Measurements from ENCODE around the gene OPCML. TPM values are rescaled to one million over a fixed set of nuclear protein-coding genes. Genes with fewer than 3 reads are reported as not detected.

The OPCML gene
- total RNA-seq, 2 donors from 2014 or later, result 0.34 TPM; not detected in 1

DNA sequence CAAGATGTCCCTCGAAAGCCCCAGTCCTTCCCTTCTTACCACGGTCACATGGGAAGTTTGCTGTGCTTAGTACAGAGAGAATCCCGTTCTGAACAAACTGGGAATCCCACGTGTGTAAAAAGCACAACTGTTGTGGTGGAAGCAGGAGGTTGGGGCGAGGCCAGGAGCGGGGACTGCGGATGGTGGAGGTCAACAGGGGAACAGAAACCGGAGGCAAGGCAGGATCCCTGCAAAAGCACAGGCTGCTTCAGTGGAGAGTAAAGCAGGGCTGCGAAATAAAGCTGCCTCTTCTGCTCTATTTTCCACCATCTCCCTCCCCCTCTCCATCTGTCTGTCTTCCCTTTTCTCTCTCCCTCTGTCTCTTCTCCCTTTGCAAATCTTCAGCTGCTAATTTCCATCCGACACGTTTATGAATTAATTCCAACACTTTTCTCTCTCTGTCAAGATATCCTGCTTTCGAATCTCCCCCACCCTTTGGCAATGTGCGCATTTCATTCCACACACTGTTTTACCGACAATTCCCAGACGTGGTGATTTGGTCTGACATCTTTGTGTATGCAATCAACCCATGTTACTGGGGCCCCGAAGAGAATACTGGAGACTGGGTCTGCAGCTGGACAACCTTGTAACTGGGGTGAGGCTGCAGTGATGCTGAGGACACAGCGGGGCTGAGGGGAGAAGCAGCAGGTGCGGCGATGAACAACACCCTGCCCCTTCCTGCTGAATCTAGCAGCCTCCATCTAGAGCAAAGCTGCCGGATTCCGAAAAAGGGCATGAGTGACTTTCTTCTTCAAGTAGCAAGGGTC is 571.8 kb downstream of the OPCML start:
- Histone ChIP-seq H3K4me3 (no peak overlapping the region), H3K27me3 (replicated peaks; ENCODE audit: insufficient read depth) (peaks cover 1% of the 10 kb centered on the region), H3K4me1 (replicated peaks) (no peaks in the 10 kb centered on the region), H3K9me3 (no peaks in the 10 kb centered on the region), H3K27ac (no peak overlapping the region), H3K36me3 (no peaks in the 10 kb centered on the region)
- WGBS, result 62% methylated on average over 20 of the region's 21 CpGs
- TF ChIP-seq CTCF (IDR thresholded peaks at IDR 0.05) (no peak), POLR2AphosphoS5 (IDR thresholded peaks at IDR 0.05) (no peak), POLR2A (IDR thresholded peaks at IDR 0.05) (no peak)
- intact Hi-C loops (cut with DNase I), result no loop called here
- no peak for DNase-seq (ENCODE audit: low spot score)

GRCh38 chr11:132959693-132960092 is 572.6 kb downstream of the OPCML start:
- H3K4me3 ChIP-seq, result no peak overlapping the region
- no peak for DNase-seq (ENCODE audit: low spot score)
- no peaks in the 10 kb centered on the region for H3K36me3 ChIP-seq
- intact Hi-C loops (cut with DNase I), result no loop called here
- no peaks in the 10 kb centered on the region for H3K4me1 ChIP-seq (replicated peaks)
- whole genome bisulfite sequencing, result 33% methylated on average over 3 of the region's 3 CpGs
- H3K9me3 ChIP-seq, result no peaks in the 10 kb centered on the region
- no peak overlapping the region for H3K27ac ChIP-seq
- H3K27me3 ChIP-seq (replicated peaks; ENCODE audit: insufficient read depth), result peaks cover 1% of the 10 kb centered on the region
- TF ChIP-seq POLR2A (IDR thresholded peaks at IDR 0.05) (no peak), CTCF (IDR thresholded peaks at IDR 0.05) (no peak), POLR2AphosphoS5 (IDR thresholded peaks at IDR 0.05) (no peak)

GRCh38 chr11:132957881-132958280 is 574.4 kb downstream of the OPCML start:
- Histone ChIP-seq H3K36me3 (no peaks in the 10 kb centered on the region), H3K4me1 (replicated peaks) (no peaks in the 10 kb centered on the region), H3K27me3 (replicated peaks; ENCODE audit: insufficient read depth) (peaks cover 1% of the 10 kb centered on the region), H3K4me3 (no peak overlapping the region), H3K27ac (no peak overlapping the region), H3K9me3 (no peaks in the 10 kb centered on the region)
- 83% methylated on average over 2 of the region's 2 CpGs for WGBS
- intact Hi-C loops (cut with DNase I), result no loop called here
- TF ChIP-seq CTCF (IDR thresholded peaks at IDR 0.05), result no peak
- TF ChIP-seq POLR2A (IDR thresholded peaks at IDR 0.05), result no peak
- no peak for TF ChIP-seq POLR2AphosphoS5 (IDR thresholded peaks at IDR 0.05)
- DNase-seq (ENCODE audit: low spot score), result no peak

DNA sequence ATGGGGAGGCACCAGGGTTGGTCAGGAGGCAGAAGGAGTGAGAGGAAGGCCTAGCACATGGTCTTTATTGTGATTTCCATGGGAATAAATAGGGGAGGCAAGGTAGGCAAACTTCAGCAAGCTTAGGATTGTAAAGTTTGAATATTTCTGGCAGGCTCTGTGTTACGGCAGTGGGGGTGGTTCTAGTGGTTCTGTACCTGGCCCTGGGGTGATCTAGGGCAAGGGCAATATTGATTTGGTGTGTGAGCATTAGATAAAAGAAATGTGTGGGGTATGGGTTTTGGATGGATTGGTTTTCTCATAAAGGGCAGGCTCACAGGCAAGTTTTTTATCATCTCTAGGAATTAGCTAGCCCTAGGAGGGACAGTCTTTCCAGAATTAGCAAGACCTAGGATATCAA is 584.0 kb downstream of the OPCML start:
- no peak for DNase-seq (ENCODE audit: low spot score)
- intact Hi-C loops (cut with DNase I), result no loop called here
- WGBS, result 100% methylated on average over 1 of the region's 1 CpG

More for the DNA sequence above, 584.0 kb downstream of the OPCML start:
- Histone ChIP-seq H3K4me1 (replicated peaks) (no peaks in the 10 kb centered on the region), H3K27ac (no peak overlapping the region), H3K36me3 (no peaks in the 10 kb centered on the region), H3K27me3 (replicated peaks; ENCODE audit: insufficient read depth) (peaks cover 9% of the 10 kb centered on the region), H3K9me3 (no peaks in the 10 kb centered on the region), H3K4me3 (no peak overlapping the region)
- TF ChIP-seq POLR2A (IDR thresholded peaks at IDR 0.05) (no peak), CTCF (IDR thresholded peaks at IDR 0.05) (no peak), POLR2AphosphoS5 (IDR thresholded peaks at IDR 0.05) (no peak)

All from prostate gland (tissue), 2 donors.